NCI-H1930 (cell line): Measurements from ENCODE around the gene C6orf89.

Source experiments
- DNase-seq, 2 experiments: peaks; one replicate each; lab custom pipeline; 2025; lab: John Stamatoyannopoulos, UW

The C6orf89 gene

DNA sequence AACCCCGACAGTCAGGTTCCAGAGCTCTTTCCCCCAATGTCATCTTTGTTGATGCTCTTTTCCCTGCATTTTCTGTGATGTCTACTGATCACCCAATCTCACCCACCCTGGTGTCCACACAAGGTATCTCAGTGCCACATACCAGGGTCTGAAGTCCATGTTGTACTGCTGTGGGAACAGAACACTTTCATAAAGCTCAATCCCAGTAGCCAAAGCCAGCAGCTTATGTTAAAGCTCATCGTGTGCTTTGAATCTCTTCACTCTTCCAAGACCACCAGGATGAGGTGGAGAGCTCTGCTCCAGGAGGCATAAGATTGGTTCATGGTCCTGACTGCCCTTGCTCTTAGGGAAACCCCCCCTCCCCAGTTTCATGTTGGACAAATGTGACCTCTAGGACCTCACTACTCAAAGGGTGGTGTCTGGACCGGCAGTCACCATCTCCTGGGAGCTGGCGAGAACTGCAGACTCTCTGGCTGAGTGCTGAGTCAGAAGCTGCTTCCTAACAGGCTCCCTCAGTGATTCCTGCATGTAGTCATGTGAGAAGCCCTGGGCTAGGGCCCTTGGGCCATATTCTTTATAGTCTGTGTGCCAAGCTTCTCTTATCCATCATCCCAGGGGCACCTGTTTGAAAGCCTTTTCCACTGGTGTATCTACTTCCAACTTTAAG, 33.1 kb upstream of the C6orf89 start:
- no peak for DNase-seq

DNA sequence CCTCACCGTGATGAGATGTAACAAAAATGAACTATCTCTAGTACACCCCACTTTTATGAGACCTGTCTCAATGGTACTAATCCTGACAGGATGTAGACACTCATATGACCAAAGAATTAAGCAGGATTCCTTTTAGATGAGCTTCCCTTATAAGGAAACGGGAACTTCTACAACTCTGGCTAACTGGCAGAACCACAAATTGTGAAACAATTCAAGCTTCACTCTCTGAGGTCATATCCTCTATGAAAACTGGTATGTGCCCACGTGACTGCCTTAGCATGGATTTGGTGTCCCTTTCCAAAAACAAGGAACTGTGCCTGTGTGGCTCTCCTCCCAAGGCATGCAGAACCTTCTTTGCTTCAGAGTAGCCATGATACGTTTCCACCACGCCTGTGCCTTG, 32.4 kb upstream of the C6orf89 start:
- no peak for DNase-seq

DNA sequence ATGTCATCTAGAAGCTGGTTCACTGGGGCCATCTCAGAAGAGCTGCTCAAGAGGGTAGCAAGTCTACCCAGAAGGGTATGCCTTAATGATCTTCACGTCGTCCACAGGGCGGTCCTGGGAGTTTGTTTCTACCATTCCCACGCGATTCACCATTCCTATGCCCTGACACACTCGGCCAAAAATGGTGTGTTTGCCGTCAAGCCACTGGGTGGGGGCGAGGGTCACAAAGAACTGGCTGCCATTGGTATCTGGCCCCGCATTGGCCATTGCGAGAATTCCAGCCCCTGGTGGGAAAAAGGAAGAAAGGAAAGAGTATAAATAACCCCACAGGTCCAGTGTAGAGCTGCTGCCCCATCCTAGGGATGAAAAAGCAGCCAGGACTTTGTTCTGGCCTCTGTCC, 30.0 kb upstream of the C6orf89 start:
- no peak for DNase-seq

DNA sequence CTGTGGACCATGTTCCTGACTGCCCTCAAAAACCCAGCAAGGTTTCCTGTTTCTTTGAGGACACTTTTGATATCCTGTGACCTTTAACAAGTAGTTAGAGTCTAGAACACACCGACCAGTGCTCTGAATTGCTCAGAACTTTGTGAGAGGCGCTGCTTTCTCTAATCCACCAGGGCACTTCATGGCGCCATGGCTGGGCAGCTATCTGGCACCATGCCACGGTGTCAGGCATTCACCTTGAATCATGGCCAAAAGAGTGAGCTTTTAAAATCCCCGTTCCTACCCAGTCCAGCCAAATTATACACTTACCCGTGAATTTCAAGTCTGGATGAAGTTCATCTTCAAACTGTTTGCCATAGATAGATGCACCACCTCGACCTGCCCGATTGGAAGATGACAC, 29.5 kb upstream of the C6orf89 start:
- no peak for DNase-seq

DNA sequence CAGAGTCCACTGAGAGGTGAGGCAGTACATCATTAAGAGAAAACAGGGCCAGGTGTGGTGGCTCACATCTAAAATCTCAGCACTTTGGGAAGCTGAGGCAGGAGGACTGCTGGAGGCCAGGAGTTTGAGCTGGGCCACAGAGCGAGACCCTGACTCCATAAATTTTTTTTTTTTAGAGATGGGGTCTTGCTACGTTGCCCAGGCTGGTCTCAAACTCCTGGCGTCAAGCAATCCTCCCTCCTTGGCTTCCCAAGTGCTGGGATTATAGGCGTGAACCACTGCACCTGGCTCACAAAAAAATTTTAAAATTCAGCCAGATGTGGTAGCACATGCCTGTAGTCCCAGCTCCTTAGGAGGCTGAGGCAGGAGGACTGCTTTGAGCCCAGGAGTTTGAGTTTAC, 28.4 kb upstream of the C6orf89 start:
- DNase-seq, result no peak

DNA sequence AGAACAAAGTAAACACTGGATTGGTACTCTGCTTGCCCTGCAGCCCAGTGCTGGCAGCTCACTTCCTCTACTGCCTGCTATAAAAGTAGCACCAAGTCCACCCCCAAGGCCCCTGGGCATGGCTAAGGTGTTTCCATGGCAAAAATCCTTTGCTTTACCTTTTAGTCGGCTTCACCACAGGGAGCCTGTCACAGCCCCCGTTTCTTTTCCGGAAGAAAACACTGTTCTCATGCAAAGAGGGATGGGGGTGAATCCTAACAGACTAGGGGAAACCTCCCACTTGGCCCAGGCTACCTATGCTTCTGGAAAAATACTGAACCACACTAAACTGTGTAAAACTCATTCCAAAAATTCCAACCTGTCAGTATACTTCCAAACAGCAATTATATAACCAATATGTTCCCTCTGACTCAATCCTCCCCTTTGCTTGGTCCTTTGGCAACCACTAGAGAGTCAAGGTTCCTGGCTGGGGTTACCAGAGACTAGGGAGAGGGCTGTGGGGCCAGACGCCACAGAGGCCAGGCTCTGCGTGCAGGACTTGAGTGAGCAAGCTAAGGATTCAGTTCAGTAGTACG, 27.3 kb upstream of the C6orf89 start:
- DNase-seq, result no peak

DNA sequence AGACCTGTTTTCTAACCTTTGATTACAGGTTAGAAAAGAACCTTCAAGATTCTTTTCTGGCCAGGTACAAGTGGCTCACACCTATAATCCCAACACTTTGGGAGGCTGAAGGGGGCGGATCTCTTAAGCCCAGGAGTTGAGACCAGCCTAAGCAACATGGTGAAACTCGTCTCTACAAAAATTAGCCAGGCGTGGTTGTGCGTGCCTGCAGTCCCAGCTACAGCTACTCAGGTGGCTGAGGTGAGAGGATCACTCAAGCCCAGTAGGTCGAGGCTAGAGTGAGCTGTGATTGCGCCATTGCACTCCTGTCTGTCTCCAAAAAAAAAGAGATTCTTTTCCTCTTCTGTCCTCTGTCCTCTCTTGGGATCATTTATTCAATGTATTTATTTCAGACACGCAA, 25.6 kb upstream of the C6orf89 start:
- DNase-seq, result no peak

DNA sequence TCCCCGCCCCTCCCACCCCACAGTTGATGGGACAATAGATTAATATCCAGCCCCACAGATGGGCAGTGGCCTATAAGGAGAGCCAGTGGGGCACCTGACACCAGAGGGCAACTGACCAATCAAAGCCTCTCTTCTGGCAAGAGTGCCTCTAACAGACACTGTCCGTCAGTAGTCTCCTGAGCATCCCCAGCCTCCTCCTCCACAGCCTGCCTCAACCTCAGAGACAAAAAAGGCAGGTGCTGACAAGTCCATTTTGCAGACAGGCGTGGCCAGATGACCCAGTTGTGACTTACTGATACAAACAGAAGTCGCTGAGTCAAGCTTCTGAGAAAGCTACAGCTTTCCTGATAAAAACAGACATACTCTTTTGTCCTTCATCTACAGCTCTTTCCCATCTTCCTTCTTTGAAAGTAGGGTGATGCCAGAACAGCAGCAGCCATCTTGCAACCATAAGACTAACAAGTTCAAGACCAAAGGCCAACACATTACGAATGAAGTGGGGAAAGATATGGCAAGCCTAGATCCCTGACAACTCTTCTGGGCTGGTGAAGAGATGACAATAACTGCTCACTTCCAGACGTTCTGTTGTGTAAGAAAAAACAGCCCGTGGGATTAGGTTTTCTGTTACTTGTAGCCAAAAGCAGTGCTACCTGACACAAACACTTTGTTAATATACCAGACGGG, 23.4 kb upstream of the C6orf89 start:
- DNase-seq, result no peak

DNA sequence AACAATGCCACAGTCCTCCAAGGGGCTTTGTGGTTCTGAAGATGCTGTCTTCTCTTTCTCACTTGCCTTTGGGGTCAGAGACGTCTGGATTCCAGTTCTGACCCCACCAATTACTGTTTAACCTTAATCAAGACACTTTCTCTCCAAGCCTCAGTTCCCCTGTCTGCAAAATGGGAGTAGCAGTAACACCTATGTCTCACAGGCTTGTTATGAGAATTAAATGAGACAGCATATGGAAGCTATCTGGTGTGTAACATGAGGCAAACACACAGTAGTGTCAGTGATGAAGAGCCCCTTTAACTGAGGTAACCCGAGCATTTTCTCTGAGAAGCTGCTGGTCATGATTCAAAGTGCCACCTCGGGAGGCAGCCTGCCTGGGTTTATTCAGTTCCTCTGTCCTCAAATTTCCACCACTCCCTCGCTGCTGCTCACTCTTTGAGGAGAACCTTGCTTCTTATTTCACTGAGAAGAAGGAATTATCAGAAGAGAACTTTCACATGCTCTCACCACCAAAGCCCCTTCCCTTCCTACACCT, 22.8 kb upstream of the C6orf89 start:
- DNase-seq, result no peak

DNA sequence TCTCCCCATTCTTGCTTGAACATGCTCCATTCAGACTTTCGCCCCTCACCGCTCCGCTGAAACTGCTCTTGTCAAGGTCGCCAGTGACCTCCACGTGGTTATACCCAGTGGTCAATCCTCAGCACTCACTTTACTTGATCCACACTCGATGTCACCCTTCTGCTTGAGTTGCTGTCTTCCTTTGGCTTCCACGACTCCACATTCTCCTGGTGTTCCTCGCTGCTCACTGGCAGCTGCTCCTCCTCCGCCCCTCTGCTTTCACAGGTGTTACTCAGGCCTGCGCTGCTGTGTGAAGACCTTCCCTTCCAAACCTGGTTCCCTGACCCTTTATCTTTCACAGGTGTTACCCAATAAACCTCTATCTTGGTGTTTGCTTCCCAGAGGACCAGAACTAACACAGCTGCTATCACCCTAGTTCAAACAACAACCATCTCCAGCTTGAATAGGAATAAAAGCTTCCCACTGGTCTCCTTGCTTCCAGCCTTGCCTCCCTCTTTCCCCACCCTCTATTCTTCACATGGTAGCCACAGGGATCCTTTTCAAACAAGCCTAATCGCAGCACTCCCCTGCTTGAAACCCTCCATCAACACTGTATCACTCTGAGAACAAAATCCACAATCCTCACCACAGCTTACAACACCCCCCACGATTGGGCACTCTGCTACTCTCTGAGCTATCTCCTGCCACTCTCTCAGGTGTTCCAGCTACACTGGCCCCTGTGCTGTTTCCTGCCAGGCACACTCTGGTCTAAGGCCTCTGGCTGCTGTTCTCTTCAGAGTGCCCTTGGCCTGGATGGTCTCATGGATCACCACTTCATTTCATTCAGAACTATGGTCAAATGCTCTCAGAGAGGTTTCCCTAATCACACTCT, 21.8 kb upstream of the C6orf89 start:
- DNase-seq, result no peak

DNA sequence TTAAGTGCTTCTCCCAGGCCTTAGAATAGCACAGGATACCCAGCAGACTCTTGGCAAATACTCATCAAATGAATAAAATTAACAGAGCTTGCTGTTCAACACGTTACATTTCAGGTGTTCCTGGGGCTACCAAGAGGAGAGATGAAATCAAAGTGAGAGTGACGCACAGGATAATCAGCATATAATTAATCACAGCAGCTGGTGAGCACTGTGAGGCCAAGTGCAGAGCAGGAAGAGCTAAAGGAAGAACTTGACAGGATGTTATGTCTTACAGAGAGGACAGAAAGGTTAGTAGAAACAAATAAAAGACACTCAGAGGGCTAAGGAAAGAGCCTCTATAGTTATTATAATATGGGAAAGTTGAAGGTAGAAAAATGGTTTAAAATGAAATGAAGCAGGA, 19.9 kb upstream of the C6orf89 start:
- no peak for DNase-seq

DNA sequence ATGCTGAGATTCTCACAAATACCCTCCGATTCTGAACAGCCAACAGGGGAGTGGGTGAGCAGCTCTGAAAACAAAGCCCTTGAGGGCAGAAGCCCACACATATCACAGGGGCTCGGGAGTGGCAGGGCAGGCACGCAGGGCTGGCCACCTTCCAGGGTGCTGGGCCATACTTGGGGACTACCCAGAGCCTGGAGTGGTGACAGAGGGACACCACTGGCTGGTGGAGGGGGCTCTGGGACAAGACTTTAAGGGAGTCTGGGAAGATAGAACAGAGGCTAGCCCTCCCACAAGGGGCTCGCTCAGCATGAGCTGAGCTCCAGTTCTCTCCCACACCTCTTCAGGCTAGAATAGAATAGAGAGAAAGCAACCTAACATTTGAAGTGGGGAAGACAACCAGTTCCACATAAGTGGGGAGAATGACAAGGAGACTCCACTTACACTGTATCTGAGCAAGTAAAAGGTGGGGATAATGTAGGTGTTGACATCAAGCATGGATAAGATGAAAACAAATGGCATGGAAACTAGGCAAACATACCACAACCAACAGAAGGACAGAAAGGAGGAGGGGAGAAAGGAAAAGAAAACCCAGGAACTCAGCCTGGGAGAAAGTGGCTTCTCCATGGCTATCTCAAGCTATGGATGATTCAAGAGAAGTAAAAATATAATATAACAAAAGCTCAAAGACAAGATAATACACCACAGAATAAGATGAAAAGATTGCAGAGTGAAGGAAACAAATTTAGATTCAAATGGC, 18.1 kb upstream of the C6orf89 start:
- no peak for DNase-seq

DNA sequence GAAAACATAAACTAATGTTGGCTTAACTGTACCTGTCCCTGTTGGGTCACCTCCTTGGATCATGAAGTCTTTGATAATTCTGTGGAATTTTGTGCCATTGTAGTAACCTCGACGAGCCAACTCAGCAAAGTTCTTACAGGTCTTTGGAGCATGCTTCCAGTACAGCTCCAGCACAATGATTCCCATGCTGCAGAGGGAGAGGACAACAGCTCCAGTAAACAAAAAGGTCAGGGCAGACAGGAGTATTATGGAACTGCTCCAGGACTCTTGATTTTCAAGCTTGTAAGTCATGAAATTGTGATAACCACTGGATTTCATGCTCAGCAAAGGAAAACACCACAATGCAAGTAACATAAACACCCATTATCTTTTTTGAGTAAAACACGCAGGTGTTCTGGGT, 14.1 kb upstream of the C6orf89 start:
- DNase-seq, result no peak

DNA sequence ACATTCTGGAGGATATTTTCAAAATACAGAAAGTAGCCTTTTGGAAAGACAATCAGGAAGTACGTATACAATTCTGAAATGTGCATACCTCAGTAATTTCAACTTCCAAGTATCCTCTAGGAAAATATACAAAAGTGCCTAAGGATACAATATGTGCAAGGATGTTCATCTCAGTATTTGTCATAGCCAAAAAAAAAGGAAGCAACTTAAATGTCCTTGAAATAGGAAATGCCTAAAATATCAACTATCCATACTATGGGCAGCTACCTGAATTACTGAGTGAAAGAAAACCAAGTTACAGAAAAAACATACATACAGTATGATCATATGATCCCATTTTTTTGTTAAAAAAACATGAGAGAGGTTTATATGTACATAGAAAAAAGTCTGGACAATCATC, 12.6 kb upstream of the C6orf89 start:
- DNase-seq, result no peak

DNA sequence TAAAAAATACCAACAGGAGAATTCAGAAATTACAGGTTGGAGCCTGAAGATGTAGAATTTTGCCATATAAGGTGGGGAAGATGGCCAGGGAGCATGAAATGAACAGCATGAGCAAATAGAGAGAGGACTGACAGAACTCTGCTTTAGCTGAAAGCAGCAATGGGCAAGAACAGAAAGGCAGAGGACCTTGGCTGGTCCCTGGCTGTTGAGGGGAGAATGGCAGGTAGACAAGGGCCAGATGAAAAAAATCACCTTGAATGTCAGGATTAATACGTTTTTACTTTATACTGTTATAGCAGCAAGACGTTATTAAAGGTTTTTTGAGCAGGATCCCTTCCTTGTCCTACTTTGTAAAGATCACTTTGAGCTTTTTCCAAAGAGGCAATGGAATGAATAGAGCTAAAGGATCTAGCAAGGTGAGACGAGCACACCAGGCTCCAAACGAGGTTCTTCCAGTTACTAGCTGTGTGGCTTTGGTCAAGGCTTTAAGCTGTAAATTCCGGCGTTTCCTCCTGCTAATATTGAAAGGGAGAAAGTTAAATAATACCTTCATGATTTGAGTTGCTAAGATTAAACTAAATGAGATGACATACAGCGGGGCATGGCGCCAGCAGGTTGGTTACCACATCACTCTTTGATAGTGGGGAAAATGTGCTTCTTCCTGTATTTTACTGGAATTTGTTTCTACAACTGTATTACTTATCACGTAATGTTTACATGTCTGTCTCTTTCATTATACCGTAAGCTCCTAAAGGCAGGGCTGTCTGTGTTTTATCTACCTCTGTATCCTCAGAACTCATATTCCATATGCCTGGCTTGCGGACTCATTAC, 11.9 kb upstream of the C6orf89 start:
- no peak for DNase-seq

DNA sequence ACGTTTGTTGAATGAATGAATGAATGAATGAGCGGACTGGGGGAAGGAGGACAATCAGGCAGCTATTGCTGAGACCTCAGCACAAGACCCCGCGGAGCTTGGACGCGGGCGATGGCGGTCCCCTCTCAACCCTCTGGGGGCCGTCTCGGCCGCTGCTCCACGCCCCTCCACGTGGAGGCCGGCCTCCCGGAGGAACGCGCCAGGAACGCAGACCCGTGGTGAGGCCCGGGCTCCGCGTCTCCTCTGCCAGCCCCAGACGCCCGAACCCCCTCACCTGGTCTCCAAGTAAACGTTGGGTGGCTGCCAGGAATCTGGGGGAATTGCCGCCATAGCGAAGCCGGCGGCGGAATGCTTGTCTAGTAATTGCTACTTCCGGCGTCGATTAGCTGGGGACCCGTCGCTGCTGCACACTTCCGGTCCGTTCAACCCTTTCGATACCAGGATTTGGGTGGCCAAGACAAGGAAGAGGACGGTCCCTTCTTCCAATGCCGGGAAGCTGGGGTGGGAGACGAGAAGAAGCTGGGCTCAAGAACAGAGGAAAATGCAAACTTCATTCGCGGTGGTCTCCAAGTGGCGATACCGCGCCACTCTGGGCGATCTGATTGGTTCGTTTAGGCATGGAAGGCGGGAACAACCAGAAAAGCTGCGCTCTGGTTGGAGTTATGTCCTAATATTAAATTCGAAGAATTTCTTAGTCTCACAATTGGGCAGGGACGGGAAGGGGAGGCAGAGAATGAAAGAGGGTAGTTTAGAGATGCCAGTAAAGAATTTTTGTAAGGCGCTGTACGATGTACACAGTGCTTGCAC, 11.1 kb upstream of the C6orf89 start, which contains the start of gene PPIL1:
PPIL1 (minus strand) TSS at position 361 of the 807 bp plus-strand sequence; CDS start at position 330, 31 bp downstream.
- peak; percentile 88 to 91 for DNase-seq

DNA sequence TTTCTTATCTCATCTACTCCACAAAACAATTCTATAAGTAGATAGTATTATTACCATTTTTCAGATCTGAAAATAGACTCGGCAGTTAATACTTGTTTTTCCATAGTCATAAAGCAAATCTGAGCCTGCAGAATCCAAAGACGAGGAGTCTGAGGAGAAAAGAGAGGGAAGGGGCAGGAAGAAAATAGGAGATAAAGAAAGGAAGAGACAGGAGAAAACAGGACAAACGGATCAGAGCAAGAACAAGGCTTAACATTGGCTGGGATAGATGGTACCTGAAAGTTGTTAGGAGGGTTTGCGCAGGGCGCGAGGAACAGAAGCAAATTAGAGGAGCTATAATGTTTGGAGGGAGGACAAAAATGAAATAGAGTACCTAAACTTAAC, 10.5 kb upstream of the C6orf89 start:
- no peak for DNase-seq

DNA sequence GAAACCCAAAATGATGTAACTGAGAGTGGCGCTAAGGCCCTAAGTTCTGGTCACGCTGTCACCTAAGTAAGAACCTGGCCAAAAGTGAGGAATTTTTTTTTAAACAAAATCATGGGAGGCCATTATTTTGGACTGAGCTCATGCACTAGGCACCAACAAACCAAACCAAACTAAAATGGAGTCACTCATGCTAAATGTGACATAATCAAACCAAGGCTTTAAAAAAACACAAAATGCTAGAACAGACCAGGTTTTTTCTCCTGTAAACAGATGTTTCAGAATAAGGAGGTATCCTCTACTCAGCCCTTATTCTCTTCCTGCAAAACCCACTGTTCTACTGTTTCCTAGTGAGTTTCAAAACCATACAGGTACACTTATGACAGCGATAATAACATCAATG, 1.1 kb upstream of the C6orf89 start:
- no peak for DNase-seq

DNA sequence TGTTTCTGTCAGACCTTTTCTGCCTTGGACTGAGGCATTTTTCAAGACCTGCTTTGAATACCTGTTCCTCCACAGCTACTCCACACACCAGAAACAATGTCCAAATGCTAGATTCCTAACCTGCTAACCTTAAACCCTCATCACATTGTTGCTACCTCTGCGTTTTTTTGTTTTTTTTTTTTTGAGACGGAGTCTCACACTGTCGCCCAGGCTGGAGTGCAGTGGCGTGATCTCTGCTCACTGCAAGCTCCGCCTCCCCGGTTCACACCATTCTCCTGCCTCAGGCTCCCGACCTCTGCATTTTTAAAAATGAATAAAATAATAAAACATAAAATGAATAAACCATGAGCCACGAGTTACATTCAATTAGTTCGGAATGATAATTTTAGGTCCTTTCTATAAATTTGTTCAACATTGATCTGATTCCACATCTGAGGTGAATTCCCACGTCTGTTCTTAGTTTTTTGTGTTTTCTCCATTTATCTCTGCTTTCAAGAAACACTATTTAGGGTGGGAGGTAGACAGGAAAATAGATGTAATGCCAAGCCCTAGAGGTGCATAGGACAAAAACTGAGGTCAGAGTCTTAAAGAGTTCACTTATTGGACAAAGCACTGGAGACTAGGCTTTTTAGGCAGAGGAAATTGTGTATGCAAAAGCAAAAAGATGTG, 1.3 kb downstream of the C6orf89 start:
- no peak for DNase-seq
